PFSK-1 (cell line): ENCODE data around the gene LIPE.

Experiments
- FOXP2 ChIP-seq: optimal IDR thresholded peaks from 2 replicates; pipeline ENCODE3; 2011; ENCODE audit warnings: borderline replicate concordance, control low read depth, inconsistent platforms; ENCODE audit not compliant: insufficient read depth; ENCODE audit errors: extremely low read length, extremely low read depth
- POLR2AphosphoS5 ChIP-seq: IDR thresholded peaks from 2 replicates; pipeline ENCODE4 v1.6.1; 2012; ENCODE audit warnings: low read depth, mild to moderate bottlenecking, control low read depth, low read length, moderate library complexity
- SIN3A ChIP-seq: IDR thresholded peaks from 2 replicates; pipeline ENCODE4 v1.6.1; 2012; ENCODE audit warnings: mild to moderate bottlenecking, low read length, moderate library complexity, borderline replicate concordance; ENCODE audit not compliant: insufficient read depth
- TAF1 ChIP-seq: IDR thresholded peaks from 2 replicates; pipeline ENCODE4 v1.6.1; 2012; ENCODE audit warnings: low read length, control low read depth, borderline replicate concordance; ENCODE audit not compliant: insufficient read depth
- TF ChIP-seq, protein P1 (sequence below), 2 experiments: IDR thresholded peaks; 2 replicates each; pipeline versions ENCODE4 v1.6.1 to v1.8.0; 2011 to 2012; ENCODE audit warnings: low read depth in 2 of 2, low read length in 2 of 2, control low read depth in 1 of 2, inconsistent platforms in 1 of 2, mild to moderate bottlenecking in 1 of 2, moderate library complexity in 1 of 2; ENCODE audit not compliant: insufficient read depth in 1 of 2

Gene LIPE

DNA sequence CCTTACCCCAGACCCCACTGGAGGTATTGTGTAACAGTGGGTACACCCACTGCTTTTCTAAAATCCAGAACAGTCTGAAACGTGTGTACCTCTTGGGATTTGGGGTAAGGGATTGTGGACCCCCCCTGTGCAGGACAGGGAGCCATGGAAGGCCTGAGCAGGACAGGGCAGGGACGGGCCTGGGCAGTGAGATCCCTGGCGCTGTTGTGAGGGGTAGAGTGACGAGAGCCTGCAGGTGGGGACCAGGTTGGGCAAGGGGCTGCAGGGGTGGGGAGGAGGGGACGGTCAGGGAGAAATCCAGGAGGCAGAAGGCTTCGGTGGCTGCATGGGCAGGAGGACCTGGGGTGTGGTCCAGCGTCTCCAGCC, 65.7 kb downstream of the LIPE start:
- no peak for TF ChIP-seq POLR2AphosphoS5
- no peak for TF ChIP-seq FOXP2
- no peak for TF ChIP-seq SIN3A
- no peak for TF ChIP-seq TAF1
- TF ChIP-seq, protein P1, sequence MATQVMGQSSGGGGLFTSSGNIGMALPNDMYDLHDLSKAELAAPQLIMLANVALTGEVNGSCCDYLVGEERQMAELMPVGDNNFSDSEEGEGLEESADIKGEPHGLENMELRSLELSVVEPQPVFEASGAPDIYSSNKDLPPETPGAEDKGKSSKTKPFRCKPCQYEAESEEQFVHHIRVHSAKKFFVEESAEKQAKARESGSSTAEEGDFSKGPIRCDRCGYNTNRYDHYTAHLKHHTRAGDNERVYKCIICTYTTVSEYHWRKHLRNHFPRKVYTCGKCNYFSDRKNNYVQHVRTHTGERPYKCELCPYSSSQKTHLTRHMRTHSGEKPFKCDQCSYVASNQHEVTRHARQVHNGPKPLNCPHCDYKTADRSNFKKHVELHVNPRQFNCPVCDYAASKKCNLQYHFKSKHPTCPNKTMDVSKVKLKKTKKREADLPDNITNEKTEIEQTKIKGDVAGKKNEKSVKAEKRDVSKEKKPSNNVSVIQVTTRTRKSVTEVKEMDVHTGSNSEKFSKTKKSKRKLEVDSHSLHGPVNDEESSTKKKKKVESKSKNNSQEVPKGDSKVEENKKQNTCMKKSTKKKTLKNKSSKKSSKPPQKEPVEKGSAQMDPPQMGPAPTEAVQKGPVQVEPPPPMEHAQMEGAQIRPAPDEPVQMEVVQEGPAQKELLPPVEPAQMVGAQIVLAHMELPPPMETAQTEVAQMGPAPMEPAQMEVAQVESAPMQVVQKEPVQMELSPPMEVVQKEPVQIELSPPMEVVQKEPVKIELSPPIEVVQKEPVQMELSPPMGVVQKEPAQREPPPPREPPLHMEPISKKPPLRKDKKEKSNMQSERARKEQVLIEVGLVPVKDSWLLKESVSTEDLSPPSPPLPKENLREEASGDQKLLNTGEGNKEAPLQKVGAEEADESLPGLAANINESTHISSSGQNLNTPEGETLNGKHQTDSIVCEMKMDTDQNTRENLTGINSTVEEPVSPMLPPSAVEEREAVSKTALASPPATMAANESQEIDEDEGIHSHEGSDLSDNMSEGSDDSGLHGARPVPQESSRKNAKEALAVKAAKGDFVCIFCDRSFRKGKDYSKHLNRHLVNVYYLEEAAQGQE (IDR thresholded peaks at IDR 0.05; ENCODE audit: insufficient read depth in 1 of 2, low read depth in 2 of 2, low read length in 2 of 2), result no peak

DNA sequence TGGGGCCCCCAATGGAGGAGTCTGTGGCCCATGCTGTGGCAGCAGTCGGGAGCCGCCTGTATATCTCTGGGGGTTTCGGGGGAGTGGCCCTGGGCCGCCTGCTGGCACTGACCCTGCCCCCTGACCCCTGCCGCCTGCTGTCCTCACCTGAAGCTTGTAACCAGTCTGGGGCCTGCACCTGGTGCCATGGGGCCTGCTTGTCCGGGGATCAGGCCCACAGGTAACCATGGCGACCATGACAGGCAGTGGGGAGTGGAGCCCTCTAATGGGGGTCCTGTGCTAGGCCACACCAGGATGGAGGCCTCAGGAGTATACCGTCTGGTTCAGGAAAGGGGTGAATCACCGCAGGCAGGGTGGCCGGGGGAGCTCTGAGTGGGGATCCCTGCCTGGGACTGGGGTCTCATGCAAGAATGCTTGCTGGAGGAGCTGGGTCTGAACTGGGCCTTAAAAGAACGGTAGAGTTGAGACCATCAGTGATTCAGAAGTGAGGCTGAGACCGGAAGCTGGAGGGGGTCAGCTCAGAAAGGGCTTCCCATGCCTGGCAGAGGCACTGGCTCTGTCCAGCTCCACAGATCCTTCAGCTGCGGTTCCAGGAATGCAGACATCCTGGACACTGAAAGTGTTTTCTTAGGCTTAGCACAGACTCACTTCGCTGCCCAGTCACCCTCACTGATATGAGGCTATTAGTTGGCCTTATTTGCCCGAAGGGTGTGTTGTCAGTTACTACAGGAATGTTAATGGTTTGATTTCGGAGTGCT, 66.2 kb downstream of the LIPE start:
- TF ChIP-seq POLR2AphosphoS5 (no peak), TAF1 (no peak), FOXP2 (no peak), SIN3A (no peak)
- TF ChIP-seq, protein P1 (IDR thresholded peaks at IDR 0.05; ENCODE audit: insufficient read depth in 1 of 2, low read depth in 2 of 2, low read length in 2 of 2), result no peak

DNA sequence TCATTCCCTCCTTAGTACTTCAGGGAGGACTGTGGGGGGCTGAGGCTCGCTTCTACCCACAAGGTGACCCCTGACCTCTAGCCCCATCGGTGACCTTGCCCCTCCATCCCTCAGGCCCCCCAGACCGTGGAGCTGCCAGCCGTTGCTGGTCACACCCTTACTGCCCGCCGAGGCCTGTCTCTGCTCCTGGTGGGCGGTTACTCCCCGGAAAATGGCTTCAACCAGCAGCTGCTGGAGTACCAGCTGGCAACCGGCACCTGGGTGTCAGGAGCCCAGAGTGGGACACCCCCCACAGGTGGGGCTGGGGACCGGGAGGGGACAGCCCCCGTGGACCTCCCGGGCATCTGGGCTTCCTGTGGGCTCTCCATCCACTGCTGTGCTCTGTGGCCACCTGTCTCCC, 69.9 kb downstream of the LIPE start:
- TF ChIP-seq FOXP2 (no peak), SIN3A (no peak), POLR2AphosphoS5 (no peak), TAF1 (no peak)
- TF ChIP-seq, protein P1 (IDR thresholded peaks at IDR 0.05; ENCODE audit: insufficient read depth in 1 of 2, low read depth in 2 of 2, low read length in 2 of 2), result no peak

DNA sequence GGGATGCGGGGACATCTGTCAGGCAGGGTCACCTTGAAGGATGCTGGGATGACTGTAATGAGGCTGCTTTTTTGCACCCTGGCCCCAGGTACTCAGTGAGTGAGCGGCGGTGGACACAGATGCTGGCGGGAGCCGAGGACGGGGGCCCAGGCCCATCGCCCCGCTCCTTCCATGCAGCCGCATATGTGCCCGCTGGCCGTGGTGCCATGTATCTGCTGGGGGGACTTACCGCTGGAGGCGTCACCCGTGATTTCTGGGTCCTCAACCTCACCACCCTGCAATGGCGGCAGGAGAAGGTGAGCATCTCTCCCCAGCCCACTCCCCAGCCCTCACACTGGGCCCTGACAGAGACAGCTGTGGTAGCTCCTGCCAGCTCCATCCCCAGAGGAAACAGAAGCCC, 70.5 kb downstream of the LIPE start:
- TF ChIP-seq POLR2AphosphoS5 (no peak), SIN3A (no peak), TAF1 (no peak), FOXP2 (no peak)
- TF ChIP-seq, protein P1 (IDR thresholded peaks at IDR 0.05; ENCODE audit: insufficient read depth in 1 of 2, low read depth in 2 of 2, low read length in 2 of 2), result no peak

DNA sequence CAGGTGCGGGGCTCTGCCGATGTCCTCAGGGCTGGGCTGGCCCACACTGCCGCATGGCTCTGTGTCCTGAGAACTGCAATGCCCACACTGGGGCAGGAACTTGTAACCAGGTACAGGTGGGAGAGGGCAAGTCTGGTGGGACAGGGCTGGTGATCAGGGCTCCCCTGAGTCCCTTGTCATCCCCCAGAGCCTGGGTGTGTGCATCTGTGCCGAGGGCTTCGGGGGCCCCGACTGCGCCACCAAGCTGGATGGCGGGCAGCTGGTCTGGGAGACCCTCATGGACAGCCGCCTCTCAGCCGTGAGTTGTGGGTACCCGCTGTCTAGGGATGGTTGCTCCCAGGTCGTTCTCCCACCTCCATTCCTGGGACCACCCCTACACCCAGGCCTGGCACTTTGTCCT, 71.3 kb downstream of the LIPE start:
- TF ChIP-seq POLR2AphosphoS5 (no peak), TAF1 (no peak), FOXP2 (no peak)
